ENCODE data around the gene CLSTN2.

CLSTN2 gene

GRCh38 chr3:140246578-140246977 is 311.6 kb downstream of the CLSTN2 start:
- no peak for DNase-seq

DNA sequence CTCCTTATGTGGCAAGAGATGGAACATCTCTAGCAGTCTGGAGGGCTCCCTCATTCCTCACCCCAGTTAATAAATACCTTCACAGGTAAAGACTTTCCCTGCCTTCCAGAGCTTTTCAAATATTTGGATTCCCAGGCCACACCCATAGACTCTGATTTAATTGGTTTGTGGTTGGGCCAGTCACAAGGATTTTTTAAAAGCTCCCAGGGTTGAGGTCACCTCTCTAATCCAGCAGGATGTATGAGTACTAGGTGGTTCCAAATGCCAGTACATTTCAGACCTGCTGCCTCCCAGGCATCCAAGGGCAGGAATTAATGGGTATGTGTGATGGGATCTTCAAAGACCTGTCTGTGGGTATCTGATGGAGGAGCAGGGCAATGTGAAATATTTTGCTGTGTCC is 312.8 kb downstream of the CLSTN2 start:
- no peak for DNase-seq

GRCh38 chr3:140249188-140249587 is 314.2 kb downstream of the CLSTN2 start:
- no peak for DNase-seq

DNA sequence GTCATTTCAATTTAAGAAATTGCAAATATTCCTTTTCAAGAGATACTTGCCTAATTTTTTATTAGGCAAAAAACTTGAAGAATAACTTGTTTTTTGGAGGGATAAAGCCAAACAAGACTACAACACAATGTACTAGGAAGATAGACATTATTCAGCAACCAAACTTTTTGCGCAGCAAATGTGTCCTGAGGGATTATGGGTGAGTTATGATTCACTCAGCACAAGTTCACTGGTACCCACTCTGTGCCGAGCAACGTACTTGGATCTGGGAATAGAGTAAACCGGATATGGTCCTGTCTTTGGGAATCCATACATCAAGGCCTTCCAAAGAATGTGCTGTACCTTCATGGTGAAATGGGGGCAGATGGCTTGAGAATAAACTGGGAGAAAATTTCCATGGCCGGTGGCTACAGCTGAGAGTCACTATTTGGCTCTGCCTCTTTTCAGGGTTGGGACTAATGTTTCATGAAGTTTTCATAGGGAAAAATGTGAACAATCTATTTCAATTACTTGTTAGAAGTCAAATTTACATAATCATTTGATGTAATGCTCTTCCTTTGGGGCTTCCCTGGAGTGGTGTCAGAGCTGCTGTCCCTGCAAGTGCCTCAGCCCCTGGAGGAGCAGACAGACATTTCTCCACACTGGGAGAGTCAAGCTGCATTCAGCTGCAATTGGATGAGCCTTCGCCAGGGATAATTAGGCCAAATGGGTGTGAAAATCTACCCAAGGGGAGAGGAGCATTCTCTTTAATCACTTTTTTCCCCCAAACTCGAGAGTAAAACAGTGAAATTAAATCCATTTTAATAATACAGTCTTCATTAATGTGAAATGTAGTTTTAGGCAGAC is 315.2 kb downstream of the CLSTN2 start:
- no peak for DNase-seq

DNA sequence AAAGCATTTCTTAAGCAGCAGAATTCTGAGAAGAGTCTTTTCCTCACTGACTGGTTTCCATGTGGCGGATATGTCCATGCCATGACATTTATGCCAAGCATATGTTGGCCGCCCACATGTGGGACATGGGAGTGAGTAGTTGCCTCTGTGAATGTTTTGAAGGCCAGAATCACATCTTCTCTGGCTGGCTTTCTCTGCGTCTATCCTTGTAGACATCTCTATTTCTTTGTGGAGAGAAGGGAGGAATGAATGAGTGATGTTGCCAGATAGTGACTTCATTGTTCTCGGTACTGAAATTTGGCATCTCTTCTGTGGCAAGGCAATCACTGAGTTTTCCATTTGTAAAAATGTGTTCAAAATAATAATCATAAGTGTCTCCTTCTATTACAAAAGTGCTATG is 316.0 kb downstream of the CLSTN2 start:
- DNase-seq, result no peak

DNA sequence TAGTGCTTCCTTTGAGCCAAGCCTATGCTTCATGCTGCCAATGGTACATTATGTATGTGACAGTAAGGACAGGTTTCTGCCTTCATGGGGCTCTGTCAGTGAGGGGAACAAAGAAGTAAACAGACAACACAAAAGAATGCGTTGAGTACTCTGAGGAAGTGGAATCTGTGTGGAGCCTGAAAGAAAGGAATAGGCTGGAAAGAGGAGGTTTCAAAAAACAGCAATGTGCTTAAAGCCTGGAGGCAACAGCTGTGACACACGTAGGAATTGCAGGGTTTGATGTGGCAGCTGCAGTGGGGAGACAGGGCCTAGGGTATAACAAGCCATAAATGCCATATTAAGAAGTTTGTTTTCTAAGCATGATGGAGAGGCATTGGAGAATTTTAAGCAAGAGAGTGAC is 316.7 kb downstream of the CLSTN2 start:
- DNase-seq, result no peak

- DNase-seq, result no peak
Measured at GRCh38 chr3:140252812-140253656, 318.0 kb downstream of the CLSTN2 start.

DNA sequence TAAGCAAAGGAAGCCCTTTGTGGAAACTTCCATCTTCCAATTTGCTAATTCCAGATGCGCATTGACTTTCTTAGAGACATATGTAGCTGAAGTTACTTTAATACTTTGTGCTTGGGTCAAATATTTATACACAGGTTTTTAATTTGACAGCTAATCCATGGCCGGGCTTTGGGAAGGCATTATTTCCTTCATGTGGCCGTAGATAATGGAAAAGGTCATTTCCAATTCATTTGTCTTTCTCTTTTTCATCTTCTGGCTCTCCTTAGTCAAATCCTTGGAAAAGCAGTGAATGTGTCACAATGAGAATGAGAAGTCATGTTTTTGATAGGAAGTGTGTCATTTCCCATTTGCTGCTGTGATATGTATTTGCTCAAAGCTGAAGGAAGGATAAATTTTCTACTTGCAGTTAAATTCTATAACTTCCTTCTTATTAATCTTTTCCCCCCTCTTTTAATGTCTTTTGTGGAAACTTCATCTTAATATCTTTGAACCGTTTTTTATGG is 323.3 kb downstream of the CLSTN2 start:
- DNase-seq, result no peak

DNA sequence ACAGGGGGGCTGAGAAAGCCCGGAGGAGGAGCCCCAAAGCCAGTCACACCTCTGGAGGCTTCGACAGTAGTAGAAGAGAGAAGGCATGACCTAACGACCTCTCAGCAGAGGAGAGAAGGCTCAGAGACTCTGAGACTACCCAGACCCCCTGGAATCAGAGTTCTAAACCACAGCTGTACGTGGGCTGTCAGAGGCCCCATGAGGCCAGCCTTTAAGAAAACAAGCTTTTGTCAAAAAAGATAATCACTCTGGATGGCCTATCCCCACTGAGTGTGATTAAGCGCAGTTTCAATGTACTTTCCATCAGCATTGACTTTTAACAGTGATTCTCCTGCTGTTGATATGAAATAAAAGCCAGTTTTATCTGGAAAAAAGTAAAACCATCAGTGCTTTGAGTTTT is 330.3 kb downstream of the CLSTN2 start:
- no peak for DNase-seq

- DNase-seq, result no peak
Measured at GRCh38 chr3:140268103-140268502, 333.1 kb downstream of the CLSTN2 start.

- no peak for DNase-seq
Measured at GRCh38 chr3:140268610-140269009, 333.6 kb downstream of the CLSTN2 start.

DNA sequence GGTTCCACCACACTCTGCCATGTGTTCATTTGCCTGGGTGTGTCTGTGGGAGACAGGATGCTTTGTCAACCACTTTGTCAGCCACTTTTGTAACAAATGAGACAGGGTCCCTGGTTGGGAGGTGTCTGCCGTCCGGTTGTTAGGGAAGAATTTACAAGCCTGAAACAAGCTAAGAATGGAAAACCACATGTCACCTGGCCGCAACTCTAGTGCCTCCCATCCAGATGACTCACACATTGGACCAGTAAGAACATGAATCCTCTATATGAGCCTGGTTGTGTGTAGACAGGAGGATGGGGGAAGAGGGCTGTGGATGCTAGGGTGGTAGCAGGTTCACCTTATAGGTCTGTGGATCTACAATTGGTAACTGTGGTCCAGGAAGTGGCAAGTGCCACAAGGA is 335.3 kb downstream of the CLSTN2 start:
- no peak for DNase-seq

DNA sequence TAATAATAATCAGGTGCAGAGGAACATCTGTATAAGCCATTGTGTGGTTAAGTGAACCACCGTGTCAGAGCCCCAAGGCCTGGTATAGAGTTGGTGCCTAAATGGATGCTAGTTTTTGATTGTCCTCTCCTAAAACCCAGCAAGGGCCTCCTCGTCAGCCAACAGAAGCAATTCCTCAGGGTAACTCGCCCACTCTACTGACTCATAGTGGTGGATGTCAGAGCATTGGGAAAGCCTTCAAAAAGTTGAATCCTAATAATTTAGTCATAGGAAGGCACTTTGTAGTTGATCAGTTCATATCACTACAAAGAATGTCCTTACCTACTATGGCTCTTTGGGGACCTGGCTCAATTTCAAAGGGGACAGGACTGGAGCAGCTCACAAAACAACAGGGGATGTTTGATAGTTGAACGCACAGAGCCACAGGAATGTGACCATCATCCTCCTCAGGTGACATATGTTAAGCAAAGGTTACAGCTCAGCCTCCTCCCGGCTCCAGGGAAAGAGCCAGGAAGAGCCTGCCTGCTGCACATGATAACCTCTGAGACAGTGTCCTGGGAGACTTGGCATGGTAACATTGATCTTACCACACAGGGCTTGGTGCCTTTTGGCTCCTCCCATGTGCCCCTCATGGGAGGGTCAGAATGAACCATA is 338.7 kb downstream of the CLSTN2 start:
- no peak for DNase-seq

- no peak for DNase-seq
Measured at GRCh38 chr3:140274429-140274828, 339.4 kb downstream of the CLSTN2 start.

DNA sequence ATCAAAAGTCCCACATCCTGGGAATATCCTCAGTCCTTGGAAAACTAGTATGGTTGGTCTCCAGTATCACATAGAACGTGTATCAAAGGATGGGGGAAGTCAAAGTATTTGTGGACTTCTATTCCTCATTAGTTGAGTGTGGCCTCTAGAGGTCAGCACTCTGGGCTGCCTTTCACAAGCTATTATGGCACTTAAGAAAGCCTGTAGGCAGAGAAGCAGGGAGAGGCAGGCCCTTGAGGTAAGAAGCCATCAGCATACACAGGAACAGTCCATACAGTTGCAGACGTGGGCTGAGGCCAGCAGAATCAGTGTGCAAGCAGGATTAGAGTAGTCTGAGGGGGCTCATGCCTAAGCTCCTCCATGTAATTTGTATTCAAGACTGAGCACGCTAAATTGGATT is 341.7 kb downstream of the CLSTN2 start:
- no peak for DNase-seq

DNA sequence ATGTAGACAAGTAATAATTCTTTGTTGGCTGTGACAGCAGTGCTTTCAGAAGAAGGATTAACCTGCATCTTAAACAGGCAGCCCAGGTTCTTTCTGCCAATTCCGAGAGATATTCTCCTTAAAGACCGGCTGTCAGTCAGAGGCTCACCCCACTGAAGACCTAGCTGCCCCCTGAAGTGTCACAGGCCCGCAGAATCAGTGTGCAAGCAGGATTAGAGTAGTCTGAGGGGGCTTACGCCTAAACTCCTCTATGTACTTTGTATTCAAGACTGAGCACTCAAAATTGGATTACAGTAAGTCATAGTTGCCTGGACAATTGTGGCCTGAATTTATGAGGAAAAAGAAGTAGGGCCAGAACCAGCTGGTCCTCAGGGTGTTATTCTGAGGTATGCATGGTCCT is 342.9 kb downstream of the CLSTN2 start:
- no peak for DNase-seq

DNA sequence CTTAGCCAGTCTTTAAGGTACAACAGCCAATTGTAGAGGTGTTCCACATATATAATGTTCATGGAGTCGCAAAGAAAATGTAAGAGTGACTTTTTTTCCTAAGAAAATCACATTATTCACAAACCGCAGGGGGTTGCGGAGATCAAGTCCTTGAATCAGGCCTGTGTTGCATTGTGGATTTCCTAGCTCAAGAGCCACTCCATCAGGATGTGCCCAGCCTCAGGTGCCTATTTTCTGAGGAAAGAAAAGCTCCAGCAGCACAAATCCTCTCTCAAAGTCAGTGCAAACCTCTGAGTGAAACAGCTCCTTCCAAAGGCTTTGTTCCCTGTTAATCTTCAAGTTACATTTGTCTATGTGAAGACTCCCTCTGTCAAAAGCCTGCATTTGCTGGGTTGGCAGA is 349.4 kb downstream of the CLSTN2 start:
- no peak for DNase-seq

DNA sequence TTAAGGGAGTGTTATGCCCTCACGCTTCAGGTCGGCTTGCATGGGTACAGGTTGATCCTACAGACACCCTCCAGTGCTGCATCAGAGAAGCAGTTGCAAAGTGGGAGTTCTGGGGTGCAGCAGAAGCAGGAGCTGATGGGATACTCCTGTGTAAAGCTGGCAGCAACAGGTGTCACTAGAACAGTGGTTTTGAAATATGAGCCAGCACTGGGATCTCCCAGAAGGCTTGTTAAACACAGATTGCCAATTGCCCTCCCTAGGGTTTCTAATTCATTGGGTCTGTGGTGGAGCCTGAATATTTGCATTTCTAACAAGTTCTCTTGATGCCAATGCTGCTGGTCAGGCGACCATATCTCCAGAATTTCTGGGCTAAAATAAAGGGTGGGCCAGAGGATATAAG is 350.4 kb downstream of the CLSTN2 start:
- DNase-seq, result no peak

GRCh38 chr3:140288595-140288994 is 353.6 kb downstream of the CLSTN2 start:
- DNase-seq, result no peak

DNA sequence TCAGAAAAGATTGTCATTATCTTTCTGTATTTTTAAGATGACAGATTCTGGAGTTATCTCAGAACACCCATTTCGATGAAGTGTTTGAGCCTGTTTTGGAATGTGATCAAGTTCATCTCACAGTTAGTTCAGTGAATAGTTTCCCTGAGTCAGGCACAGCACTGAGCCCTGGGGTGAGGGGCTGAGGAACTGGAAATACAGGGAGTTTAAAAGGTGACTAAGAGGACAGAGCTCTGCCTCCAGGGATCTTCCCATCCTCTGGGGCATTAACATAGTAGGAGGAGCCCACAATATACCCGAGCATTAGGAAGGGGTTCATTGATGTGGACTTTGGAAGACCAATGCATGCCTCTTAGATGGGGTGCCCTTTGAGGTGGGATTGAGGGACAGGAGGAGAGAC is 355.1 kb downstream of the CLSTN2 start:
- DNase-seq, result no peak

- DNase-seq, result no peak
Measured at GRCh38 chr3:140292170-140292569, 357.2 kb downstream of the CLSTN2 start.

DNA sequence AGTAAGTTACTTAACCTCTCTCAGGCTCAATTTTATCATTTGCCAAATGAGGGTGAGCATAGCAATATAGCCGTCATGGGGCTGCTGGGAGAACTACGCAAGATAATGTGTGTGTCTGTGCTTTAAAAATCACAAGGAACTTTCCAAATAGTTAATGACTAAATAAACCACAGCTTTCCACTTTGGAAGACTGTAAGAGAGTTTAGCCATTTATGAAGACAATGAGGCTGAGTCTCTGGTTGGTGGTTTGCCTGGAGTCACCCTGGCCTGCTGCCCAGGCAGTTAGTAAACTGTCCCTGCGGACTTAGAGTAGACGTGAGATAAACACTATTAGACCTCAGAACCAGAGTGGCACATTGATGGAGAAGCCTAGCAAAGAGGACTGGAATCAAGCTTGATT is 357.7 kb downstream of the CLSTN2 start:
- peak; percentile 83 for DNase-seq

DNA sequence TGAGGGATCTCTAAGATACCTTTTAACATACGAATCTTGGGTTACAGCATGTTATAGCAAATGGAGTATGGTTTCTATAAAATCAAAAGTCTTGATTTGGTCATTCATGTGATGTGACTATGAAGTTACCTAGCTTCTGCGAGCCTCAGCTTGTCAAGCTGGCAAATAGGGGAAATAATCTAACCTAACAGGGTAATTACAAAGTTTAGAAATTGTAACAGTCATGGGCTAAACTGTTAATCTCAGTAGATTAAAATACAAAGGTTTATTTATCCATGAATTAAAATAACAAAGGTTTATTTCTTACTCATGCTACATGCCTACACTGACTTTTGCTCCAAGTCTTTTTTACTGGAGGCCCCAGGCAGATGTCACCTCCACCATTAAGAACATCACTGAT is 359.1 kb downstream of the CLSTN2 start:
- no peak for DNase-seq

Data from GOT3 (cell line).